ENCODE data around the gene SNX4.

- TF ChIP-seq POLR2A (IDR thresholded peaks at IDR 0.05) = no peak
- TF ChIP-seq CTCF (IDR thresholded peaks at IDR 0.05) = no peak
These were observed 117.4 kb downstream of the SNX4 start for GRCh38 chr3:125402639-125403038.

Data from testis (tissue), 2 donors.